Hepatocyte (in vitro differentiated cells): ENCODE measurements around the gene DMBT1. TPM values are rescaled to one million over a fixed set of nuclear protein-coding genes. Genes with fewer than 3 reads are reported as not detected.

Experiments
- DNase-seq: peaks from one replicate; pipeline ENCODE4 v3.0.0-alpha.2; 2016; ENCODE audit warnings: low spot score
- H2AFZ ChIP-seq: fragments of 200-600 bp; sonication (generic); 2 replicates; pipeline ENCODE4 v1.6.0; 2016; ENCODE audit warnings: antibody characterized with exemption, mild to moderate bottlenecking
- H3K27ac ChIP-seq: fragments of 200-600 bp; sonication (generic); 2 replicates; pipeline ENCODE4 v1.5.1; 2016; ENCODE audit warnings: mild to moderate bottlenecking
- H3K27me3 ChIP-seq: fragments of 200-600 bp; sonication (generic); 2 replicates; pipeline ENCODE4 v1.6.1; 2016
- H3K36me3 ChIP-seq: fragments of 200-600 bp; sonication (generic); replicated peaks from 2 replicates; pipeline ENCODE4 v1.5.1; 2016; ENCODE audit warnings: low read depth; ENCODE audit not compliant: insufficient read depth
- H3K4me1 ChIP-seq: fragments of 200-600 bp; sonication (generic); 2 replicates; pipeline ENCODE4 v1.5.1; 2016; ENCODE audit warnings: mild to moderate bottlenecking, moderate library complexity; ENCODE audit not compliant: insufficient read depth
- H3K4me2 ChIP-seq: fragments of 200-600 bp; sonication (generic); 2 replicates; pipeline ENCODE4 v1.6.0; 2016
- H3K4me3 ChIP-seq: fragments of 200-600 bp; sonication (generic); 2 replicates; pipeline ENCODE4 v1.5.1; 2016; ENCODE audit warnings: mild to moderate bottlenecking
- H3K79me2 ChIP-seq: fragments of 200-600 bp; sonication (generic); 2 replicates; pipeline ENCODE4 v1.6.0; 2017; ENCODE audit warnings: mild to moderate bottlenecking
- H3K9me2 ChIP-seq: fragments of 200-600 bp; sonication (generic); replicated peaks from 2 replicates; pipeline ENCODE4 v1.6.0; 2017; ENCODE audit warnings: mild to moderate bottlenecking; ENCODE audit not compliant: insufficient read depth
- H3K9me3 ChIP-seq: fragments of 200-600 bp; sonication (generic); 2 replicates; pipeline ENCODE4 v1.5.1; 2016; ENCODE audit warnings: low read depth, mild to moderate bottlenecking
- H4K20me1 ChIP-seq: fragments of 200-600 bp; sonication (generic); 2 replicates; pipeline ENCODE4 v1.6.0; 2016; ENCODE audit warnings: mild to moderate bottlenecking; ENCODE audit not compliant: insufficient read depth, poor library complexity, severe bottlenecking
- CTCF ChIP-seq: fragments of 200-600 bp; sonication (generic); IDR thresholded peaks from 2 replicates; pipeline ENCODE4 v1.5.1; 2016; ENCODE audit warnings: antibody characterized with exemption, mild to moderate bottlenecking; ENCODE audit not compliant: poor library complexity
- EZH2 ChIP-seq: fragments of 200-600 bp; sonication (generic); IDR thresholded peaks from 2 replicates; pipeline ENCODE4 v1.6.1; 2016; ENCODE audit warnings: antibody characterized with exemption, mild to moderate bottlenecking, borderline replicate concordance
- EZH2phosphoT487 ChIP-seq: fragments of 200-600 bp; sonication (generic); IDR thresholded peaks from one replicate; pipeline ENCODE4 v1.6.1; 2018; ENCODE audit warnings: antibody characterized with exemption, mild to moderate bottlenecking, low read depth, moderate library complexity; ENCODE audit not compliant: unreplicated experiment, severe bottlenecking
- WGBS: methylation state at CpG from one replicate; pipeline ENCODE4 v1.1.6; 2016; ENCODE audit warnings: low lambda C conversion rate; ENCODE audit errors: missing lambda C conversion rate; 5-methylcytosine and 5-hydroxymethylcytosine counted together
- polyA plus RNA-seq: library from polyadenylated mRNA; unstranded; fragments of >200 nt; fragmentation: Nextera tagmentation; extraction: Ambion mirVana; gene quantifications from 2 replicates; pipeline ENCODE4 v1.2.1, GENCODE V29; 2016
- total RNA-seq: library from RNA; depleted of rRNA; stranded (reverse); fragments of >200 nt; gene quantifications from 2 replicates; pipeline ENCODE4 v1.2.3, GENCODE V29; 2014

DMBT1 gene
- total RNA-seq, result 1.5 and 1.6 TPM in 2 replicates
- 0.88 TPM in 1 of 2 replicates, not detected in the other for polyA plus RNA-seq

DNA sequence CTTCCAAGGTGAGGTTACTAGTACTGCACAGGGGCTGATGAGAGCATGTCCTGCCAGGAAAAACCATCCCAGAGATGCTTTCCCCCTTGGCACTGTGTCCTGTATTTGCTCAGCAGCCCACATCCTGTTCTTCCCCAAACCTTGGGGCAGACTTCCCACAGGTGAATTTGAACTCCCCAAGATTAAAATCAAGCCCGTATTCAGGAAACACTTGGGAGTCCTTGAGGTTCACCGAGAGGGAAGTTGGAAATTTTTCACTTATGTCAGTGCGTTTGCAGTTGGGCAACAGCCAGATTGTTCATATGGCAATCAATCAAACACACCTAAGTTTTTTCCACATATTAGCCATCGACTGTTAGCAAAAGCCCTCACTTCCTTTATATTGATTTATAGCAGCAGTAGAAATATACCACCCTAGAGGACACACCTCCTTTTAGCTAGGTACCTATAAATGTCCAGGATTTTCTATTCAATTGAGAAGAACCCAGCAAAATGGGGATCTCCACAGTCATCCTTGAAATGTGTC, at the start of gene DMBT1:
Gene DMBT1 (plus strand): TSS at position 476 of the 526 bp plus-strand sequence. CDS start 17 bp downstream, at position 493.
- Histone ChIP-seq H4K20me1 (no peaks in the 10 kb centered on the region), H3K36me3 (no peaks in the 10 kb centered on the region), H3K27ac (no peak within 1 kb of the TSS), H3K79me2 (no peaks in the 10 kb centered on the region), H3K9me2 (no peaks in the 10 kb centered on the region), H2AFZ (no peak within 1 kb of the TSS), H3K4me2 (no peak within 1 kb of the TSS), H3K27me3 (no peaks in the 10 kb centered on the region), H3K4me3 (no peak within 1 kb of the TSS), H3K4me1 (no peaks in the 10 kb centered on the region), H3K9me3 (no peaks in the 10 kb centered on the region)
- WGBS, result 61% methylated on average over 4 of the region's 4 CpGs
- DNase-seq, result no peak
- TF ChIP-seq EZH2, result no peak
- TF ChIP-seq CTCF, result no peak
- no peak for TF ChIP-seq EZH2phosphoT487

DNA sequence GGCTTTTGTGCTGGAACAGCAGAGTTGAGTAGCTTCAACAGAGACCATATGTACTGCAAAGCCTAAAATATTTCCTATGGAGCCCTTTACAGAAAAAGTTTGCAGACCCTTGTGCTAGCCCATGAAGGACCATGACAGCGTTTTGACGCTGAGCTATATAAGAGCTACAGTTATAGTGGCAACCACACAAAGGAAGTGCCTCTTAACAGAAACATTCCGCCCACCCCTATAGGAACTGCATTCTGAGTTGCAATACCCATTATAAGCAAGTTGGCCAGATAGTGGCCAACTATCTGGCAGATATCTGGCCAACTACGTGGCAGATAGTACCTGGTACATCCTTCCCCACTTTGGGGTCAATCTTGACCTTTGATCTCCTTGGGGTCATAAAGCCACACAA, 47.5 kb upstream of the DMBT1 start:
- H3K36me3 ChIP-seq, result no peaks in the 10 kb centered on the region
- no peaks in the 10 kb centered on the region for H3K9me2 ChIP-seq
- no peaks in the 10 kb centered on the region for H3K79me2 ChIP-seq
- DNase-seq, result no peak
- H3K4me3 ChIP-seq, result no peak overlapping the region
- no peak overlapping the region for H3K27ac ChIP-seq
- no peak overlapping the region for H2AFZ ChIP-seq
- WGBS, result 94% methylated on average over 4 of the region's 4 CpGs
- H3K9me3 ChIP-seq, result no peaks in the 10 kb centered on the region
- H3K4me2 ChIP-seq, result no peak overlapping the region
- no peaks in the 10 kb centered on the region for H3K27me3 ChIP-seq
- H3K4me1 ChIP-seq, result peaks cover 8% of the 10 kb centered on the region
- no peaks in the 10 kb centered on the region for H4K20me1 ChIP-seq
- no peak for TF ChIP-seq EZH2phosphoT487
- no peak for TF ChIP-seq EZH2
- TF ChIP-seq CTCF, result no peak

GRCh38 chr10:122514045-122514840, 46.3 kb upstream of the DMBT1 start:
- Histone ChIP-seq H2AFZ (no peak overlapping the region), H4K20me1 (no peaks in the 10 kb centered on the region), H3K27ac (no peak overlapping the region), H3K36me3 (no peaks in the 10 kb centered on the region), H3K27me3 (no peaks in the 10 kb centered on the region), H3K4me2 (no peak overlapping the region), H3K9me2 (no peaks in the 10 kb centered on the region), H3K9me3 (no peaks in the 10 kb centered on the region), H3K79me2 (no peaks in the 10 kb centered on the region), H3K4me3 (no peak overlapping the region), H3K4me1 (peaks cover 3% of the 10 kb centered on the region)
- TF ChIP-seq CTCF (no peak), EZH2 (no peak), EZH2phosphoT487 (no peak)
- no peak for DNase-seq
- 94% methylated on average over 22 of the region's 22 CpGs for WGBS
